ENCODE data around the gene IFIT1. TPM values are rescaled to one million over a fixed set of nuclear protein-coding genes. Genes with fewer than 3 reads are reported as not detected.
"Not testable (repeated sequence)": the region's sequence is repeated elsewhere in the genome, so short reads cannot be mapped to it uniquely, and the experiment has no call there.

The IFIT1 gene
- total RNA-seq, 1 donor: 70.8 TPM

DNA sequence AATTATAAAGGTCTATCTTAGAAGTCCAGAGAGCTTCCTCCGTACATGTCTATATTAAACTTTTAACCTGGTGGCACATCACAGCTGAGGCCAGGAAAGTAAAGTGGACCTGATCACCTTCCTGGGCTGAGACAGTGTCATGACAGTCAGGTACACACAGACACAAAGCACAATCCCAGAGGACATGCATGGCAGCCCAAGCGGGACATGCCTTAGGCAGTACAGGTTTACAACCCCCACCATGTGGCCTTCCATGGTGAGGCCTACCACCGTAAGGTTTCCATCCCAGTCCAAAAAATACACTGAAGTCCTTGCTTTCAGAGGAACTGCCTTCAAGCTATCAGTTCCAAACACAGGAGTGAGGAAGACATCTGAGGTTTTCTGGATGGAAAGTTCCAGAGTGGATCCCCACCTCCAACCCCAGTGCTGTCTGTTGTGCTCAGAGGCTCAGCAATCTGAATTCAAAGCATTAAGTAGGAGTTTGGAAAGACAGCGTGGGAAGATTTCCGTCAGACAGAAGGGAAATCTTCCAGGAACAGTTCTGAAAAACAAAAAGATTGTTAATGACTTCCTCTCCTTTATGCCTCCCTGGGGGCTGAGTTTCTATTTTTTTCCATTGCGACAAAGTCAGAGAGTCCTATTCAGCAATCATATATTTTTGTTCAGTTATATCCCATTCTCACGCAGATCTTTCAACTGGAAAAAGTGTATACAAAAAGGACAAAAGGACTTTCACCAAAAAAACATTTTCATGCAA, 44.5 kb upstream of the IFIT1 start:
- TF ChIP-seq, protein P1, sequence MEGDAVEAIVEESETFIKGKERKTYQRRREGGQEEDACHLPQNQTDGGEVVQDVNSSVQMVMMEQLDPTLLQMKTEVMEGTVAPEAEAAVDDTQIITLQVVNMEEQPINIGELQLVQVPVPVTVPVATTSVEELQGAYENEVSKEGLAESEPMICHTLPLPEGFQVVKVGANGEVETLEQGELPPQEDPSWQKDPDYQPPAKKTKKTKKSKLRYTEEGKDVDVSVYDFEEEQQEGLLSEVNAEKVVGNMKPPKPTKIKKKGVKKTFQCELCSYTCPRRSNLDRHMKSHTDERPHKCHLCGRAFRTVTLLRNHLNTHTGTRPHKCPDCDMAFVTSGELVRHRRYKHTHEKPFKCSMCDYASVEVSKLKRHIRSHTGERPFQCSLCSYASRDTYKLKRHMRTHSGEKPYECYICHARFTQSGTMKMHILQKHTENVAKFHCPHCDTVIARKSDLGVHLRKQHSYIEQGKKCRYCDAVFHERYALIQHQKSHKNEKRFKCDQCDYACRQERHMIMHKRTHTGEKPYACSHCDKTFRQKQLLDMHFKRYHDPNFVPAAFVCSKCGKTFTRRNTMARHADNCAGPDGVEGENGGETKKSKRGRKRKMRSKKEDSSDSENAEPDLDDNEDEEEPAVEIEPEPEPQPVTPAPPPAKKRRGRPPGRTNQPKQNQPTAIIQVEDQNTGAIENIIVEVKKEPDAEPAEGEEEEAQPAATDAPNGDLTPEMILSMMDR (IDR thresholded peaks at IDR 0.05; ENCODE audit: insufficient read depth, low read depth, low read length): no peak
- no peak overlapping the region for H3K4me3 ChIP-seq (ENCODE audit: low read depth, low read length)
- DNase-seq (ENCODE audit: low read depth): peak; percentile 35

DNA sequence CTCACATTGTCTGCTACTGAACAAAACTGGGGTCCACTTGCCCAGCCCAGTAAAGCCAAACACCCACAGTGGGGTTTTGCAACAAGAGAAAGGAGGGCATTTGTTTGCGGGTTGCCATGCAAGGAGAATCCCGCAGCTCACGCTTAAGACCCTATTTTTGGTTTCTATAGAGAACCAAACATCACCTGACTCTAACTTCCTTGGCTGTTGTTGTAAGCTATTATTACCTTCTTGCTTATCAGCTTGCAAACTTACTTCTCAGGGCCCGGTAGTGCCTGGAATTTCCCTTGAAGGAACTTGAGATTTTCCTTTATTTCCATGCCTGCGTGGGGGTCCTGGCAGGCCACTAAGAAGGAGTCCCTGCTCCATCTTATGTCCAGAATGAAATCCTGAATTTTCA, 43.9 kb upstream of the IFIT1 start:
- H3K4me3 ChIP-seq (ENCODE audit: low read depth, low read length): no peak overlapping the region
- TF ChIP-seq, protein P1 (IDR thresholded peaks at IDR 0.05; ENCODE audit: insufficient read depth, low read depth, low read length): no peak
- DNase-seq (ENCODE audit: low read depth): no peak

DNA sequence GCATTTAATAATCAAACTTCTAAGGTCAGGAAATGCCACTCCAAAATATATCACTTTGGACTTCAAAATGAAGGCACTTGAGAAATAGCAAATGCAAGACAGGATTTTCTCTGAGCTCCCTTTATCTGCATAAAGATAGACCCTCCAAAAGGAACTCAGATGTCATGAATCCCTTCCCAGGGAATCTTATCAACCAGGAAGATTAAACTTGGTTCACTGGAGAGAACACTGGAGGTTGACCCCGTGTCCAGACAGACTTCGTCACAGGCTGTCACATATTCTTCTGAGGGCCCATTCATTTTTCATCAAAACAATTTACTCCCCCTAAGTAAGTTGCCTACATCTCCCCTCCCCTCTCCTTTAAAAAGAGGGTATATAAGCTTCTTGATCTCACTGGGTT, 43.4 kb upstream of the IFIT1 start:
- no peak overlapping the region for H3K4me3 ChIP-seq (ENCODE audit: low read depth, low read length)
- DNase-seq (ENCODE audit: low read depth): no peak

DNA sequence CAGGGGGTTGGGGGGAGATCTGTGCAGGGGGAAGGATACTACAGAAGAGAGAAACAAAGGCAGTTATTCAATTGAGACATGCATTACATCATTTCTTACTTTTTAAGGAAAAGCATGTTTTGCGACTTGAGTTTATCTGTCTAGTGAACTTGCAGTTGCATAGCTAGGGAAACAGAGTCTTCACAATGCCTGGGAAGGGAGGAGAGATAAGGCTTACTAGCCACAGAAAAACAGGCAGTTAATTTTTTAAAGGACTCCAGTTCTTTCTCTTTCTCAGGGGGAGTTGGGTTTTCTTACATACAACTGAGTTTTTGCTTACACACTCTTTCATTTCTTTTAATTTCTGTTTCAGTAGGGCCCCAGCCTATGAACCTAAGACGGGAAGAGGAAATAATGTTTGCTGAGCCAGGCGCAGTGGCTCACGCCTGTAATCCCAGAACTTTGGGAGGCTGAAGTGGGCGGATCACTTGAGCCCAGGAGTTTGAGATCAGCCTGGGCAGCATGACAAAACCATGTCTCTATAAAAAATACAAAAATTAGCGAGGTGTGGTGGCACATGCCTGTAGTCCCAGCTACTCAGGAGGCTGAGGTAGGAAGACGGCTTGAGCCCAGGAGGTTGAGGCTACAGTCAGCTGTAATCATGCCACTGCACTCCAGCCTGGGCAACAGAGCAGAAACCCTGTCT, 41.6 kb upstream of the IFIT1 start:
- DNase-seq (ENCODE audit: low read depth): peak; percentile 67
- not testable (repeated sequence) for H3K4me3 ChIP-seq (ENCODE audit: low read depth, low read length)

More for the DNA sequence above, 43.4 kb upstream of the IFIT1 start:
- TF ChIP-seq, protein P1 (IDR thresholded peaks at IDR 0.05; ENCODE audit: insufficient read depth, low read depth, low read length): no peak

DNA sequence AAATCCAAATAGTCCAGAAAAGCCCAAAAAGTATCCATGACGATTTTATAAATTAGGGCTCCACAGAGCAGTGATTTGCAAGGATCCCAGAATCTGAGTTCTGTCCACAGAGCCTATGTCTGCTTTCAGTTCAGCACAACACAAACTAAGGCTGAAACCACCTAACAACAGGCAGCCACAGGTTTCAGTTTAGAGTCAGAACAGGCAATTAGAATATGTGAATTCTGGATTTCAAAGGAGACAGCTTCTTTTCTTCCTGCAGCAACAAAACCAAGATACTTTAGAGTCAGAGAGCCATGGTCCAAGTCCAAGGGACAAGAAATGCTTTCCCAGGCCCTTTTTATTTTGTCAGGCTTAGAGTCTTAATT, 41.0 kb upstream of the IFIT1 start:
- peak; percentile 64 for DNase-seq (ENCODE audit: low read depth)

DNA sequence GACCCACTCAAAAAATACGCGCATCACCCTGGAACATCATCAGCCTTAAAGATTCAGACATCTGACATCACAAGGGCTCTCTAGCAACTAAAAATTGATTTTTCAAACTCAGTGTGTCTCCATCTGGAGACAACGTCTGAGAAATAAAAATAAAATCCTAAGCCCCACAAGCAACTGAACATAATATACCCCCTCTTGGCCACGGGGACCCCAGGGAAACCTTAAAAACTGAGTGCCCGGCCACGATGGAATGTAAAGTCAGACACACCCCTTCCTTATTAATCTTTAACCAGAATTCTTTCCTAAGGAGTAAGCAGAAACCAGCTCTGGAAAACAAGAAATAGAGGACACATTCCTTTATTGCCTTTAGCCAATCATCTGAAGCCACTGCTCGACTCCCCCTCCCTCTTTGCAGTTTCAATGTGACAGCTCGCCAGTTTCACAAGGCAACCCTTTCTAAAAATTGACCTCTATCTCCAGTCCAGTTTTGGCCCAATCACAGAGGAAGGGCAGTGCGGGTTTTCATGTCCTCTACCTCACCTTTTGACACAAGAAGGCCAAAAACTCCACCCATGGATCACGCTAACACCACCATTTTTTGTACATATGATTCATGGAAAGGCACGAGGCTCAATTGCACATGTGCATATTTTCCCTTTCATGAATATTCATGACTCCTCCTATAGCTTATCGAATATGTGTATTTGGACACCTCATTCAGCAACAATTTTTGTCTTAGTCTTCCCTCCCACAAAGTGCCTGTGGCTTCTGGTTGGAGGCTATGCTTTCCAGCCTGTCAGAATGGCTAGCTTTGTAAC, 40.4 kb upstream of the IFIT1 start:
- DNase-seq (ENCODE audit: low read depth): peak; percentile 96
- H3K4me3 ChIP-seq (ENCODE audit: low read depth, low read length): peak overlapping the region; percentile 13
- TF ChIP-seq, protein P1 (IDR thresholded peaks at IDR 0.05; ENCODE audit: insufficient read depth, low read depth, low read length): no peak

More for the DNA sequence above, 41.0 kb upstream of the IFIT1 start:
- peak overlapping the region; percentile 12 for H3K4me3 ChIP-seq (ENCODE audit: low read depth, low read length)
- TF ChIP-seq, protein P1 (IDR thresholded peaks at IDR 0.05; ENCODE audit: insufficient read depth, low read depth, low read length): no peak

DNA sequence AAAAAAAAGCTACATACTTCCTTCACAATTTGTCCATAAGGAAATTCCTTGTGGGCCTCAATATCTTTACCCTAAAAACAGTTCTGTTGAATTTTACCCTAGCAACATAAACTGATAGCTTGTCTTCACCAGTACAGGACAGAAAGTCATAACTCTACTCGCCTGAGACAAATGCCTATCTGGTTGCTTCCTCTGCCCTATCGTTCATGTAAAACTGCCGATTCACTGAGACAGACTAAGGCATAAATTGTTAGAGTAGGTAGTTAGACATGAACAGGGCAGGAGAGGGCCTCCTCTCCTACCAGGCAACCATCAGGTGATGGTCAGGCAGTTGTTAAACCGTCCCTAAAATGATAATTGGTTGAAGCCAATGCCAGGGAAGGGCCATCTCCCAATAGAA, 39.6 kb upstream of the IFIT1 start:
- H3K4me3 ChIP-seq (ENCODE audit: low read depth, low read length): no peak overlapping the region
- DNase-seq (ENCODE audit: low read depth): no peak
- TF ChIP-seq, protein P1 (IDR thresholded peaks at IDR 0.05; ENCODE audit: insufficient read depth, low read depth, low read length): no peak
